HepG2 (cell line): Measurements from ENCODE around the gene RHOG. TPM values are rescaled to one million over a fixed set of nuclear protein-coding genes. Genes with fewer than 3 reads are reported as not detected.

ENCODE experiments used
- AHR ChIP-seq: IDR thresholded peaks from 2 replicates; pipeline ENCODE4 v1.6.1; 2018; ENCODE audit warnings: missing genetic modification reagents, missing compliant biosample characterization
- CBX1 ChIP-seq: IDR thresholded peaks from one replicate; pipeline ENCODE4 v1.6.1; 2016; ENCODE audit warnings: antibody characterized with exemption, low read depth
- CCAR2 ChIP-seq: fragments of 200-400 bp; formaldehyde crosslinking; optimal IDR thresholded peaks from 2 replicates; pipeline ENCODE3; 2018; ENCODE audit warnings: low read depth, mild to moderate bottlenecking, low read length, moderate library complexity
- FLYWCH1 ChIP-seq: sonication (generic); formaldehyde crosslinking; IDR thresholded peaks from 2 replicates; pipeline ENCODE4 v1.8.1; 2023; ENCODE audit warnings: mild to moderate bottlenecking, missing genetic modification reagents
- FOXK1 ChIP-seq: sonication (generic); formaldehyde crosslinking; IDR thresholded peaks from 2 replicates; pipeline ENCODE4 v1.4.0; 2020; ENCODE audit warnings: low read depth, missing genetic modification reagents, borderline replicate concordance
- HIVEP1 ChIP-seq: sonication (generic); formaldehyde crosslinking; IDR thresholded peaks from 2 replicates; pipeline ENCODE4 v1.4.0; 2020; ENCODE audit warnings: mild to moderate bottlenecking, missing genetic modification reagents
- HNF4G ChIP-seq, 2 experiments: sonication (generic) in 1 of 2; formaldehyde crosslinking in 1 of 2; IDR thresholded peaks; 2 replicates each; pipeline versions ENCODE4 v1.4.0 to v1.6.1; 2011 to 2020; ENCODE audit warnings: borderline replicate concordance in 2 of 2, low read depth in 2 of 2, mild to moderate bottlenecking in 2 of 2, low read length in 1 of 2, missing genetic modification reagents in 1 of 2, moderate library complexity in 1 of 2
- KAT7 ChIP-seq: IDR thresholded peaks from 2 replicates; pipeline ENCODE4 v1.6.1; 2018; ENCODE audit warnings: borderline replicate concordance, missing compliant biosample characterization
- KLF12 ChIP-seq: sonication (generic); formaldehyde crosslinking; IDR thresholded peaks from 2 replicates; pipeline ENCODE4 v1.4.0; 2020; ENCODE audit warnings: missing genetic modification reagents, borderline replicate concordance
- LCORL ChIP-seq, 2 experiments: fragments of 450-650 bp in 1 of 2; sonication (generic) in 1 of 2; formaldehyde crosslinking in 1 of 2; IDR thresholded peaks; 2 replicates each; pipeline versions ENCODE4 v1.5.0 to v1.6.1; 2017 to 2020; ENCODE audit warnings: antibody characterized with exemption in 1 of 2, missing genetic modification reagents in 1 of 2
- NR2C2 ChIP-seq: sonication (generic); formaldehyde crosslinking; IDR thresholded peaks from 2 replicates; pipeline ENCODE4 v1.4.0; 2020; ENCODE audit warnings: missing genetic modification reagents, mild to moderate bottlenecking, moderate library complexity, borderline replicate concordance
- RBFOX2 ChIP-seq: fragments of 200-400 bp; formaldehyde crosslinking; IDR thresholded peaks from 2 replicates; pipeline ENCODE4 v1.6.1; 2017; ENCODE audit warnings: low read depth, mild to moderate bottlenecking, low read length
- ZBTB39 ChIP-seq: sonication (generic); formaldehyde crosslinking; IDR thresholded peaks from 2 replicates; pipeline ENCODE4 v1.5.0; 2020; ENCODE audit warnings: missing genetic modification reagents
- ZBTB7B ChIP-seq: sonication (generic); formaldehyde crosslinking; IDR thresholded peaks from 2 replicates; pipeline ENCODE4 v1.4.0; 2020; ENCODE audit warnings: missing genetic modification reagents
- ZNF180 ChIP-seq: sonication (generic); formaldehyde crosslinking; IDR thresholded peaks from 2 replicates; pipeline ENCODE4 v1.4.0; 2020; ENCODE audit warnings: low read depth, missing genetic modification reagents, borderline replicate concordance
- ZNF317 ChIP-seq: sonication (generic); formaldehyde crosslinking; IDR thresholded peaks from 2 replicates; pipeline ENCODE4 v1.5.0; 2020; ENCODE audit warnings: mild to moderate bottlenecking, missing genetic modification reagents
- ZNF343 ChIP-seq: sonication (generic); formaldehyde crosslinking; IDR thresholded peaks from 2 replicates; pipeline ENCODE4 v1.4.0; 2020; ENCODE audit warnings: mild to moderate bottlenecking, missing genetic modification reagents
- ZNF605 ChIP-seq: sonication (generic); formaldehyde crosslinking; IDR thresholded peaks from 2 replicates; pipeline ENCODE4 v1.8.0; 2022; ENCODE audit warnings: mild to moderate bottlenecking, missing genetic modification reagents
- ZNF782 ChIP-seq: sonication (generic); formaldehyde crosslinking; IDR thresholded peaks from 2 replicates; pipeline ENCODE4 v1.4.0; 2020; ENCODE audit warnings: missing genetic modification reagents, mild to moderate bottlenecking, borderline replicate concordance
- polyA plus RNA-seq, 8 experiments: library from polyadenylated mRNA; depleted of rRNA in 3 of 8; stranded (reverse) in 7 of 8; unstranded in 1 of 8; fragments of >200 nt; fragmentation: Illumina TruSeq in 4 of 8; extraction: Trizol in 4 of 8; gene quantifications; 2 replicates each; pipeline versions ENCODE4 v1.2.1 to v1.2.3, GENCODE V29; 2011 to 2016; ENCODE audit warnings: low read depth in 4 of 8, missing spikeins in 1 of 8, mixed read lengths in 1 of 8; ENCODE audit not compliant: insufficient read depth in 1 of 8
- total RNA-seq, 5 experiments: library from RNA; depleted of rRNA; stranded (reverse); fragments of >200 nt; fragmentation: Illumina TruSeq; extraction: Trizol; gene quantifications; 2 replicates each; pipeline ENCODE4 v1.2.3, GENCODE V29; 2016; ENCODE audit warnings: low read depth in 1 of 5
- TF ChIP-seq, protein P1 (sequence below): sonication (generic); formaldehyde crosslinking; IDR thresholded peaks from 2 replicates; pipeline ENCODE4 v1.4.0; 2020; ENCODE audit warnings: missing genetic modification reagents, mild to moderate bottlenecking, borderline replicate concordance
- TF ChIP-seq, protein P2 (sequence below): sonication (generic); formaldehyde crosslinking; conservative IDR thresholded peaks from 2 replicates; pipeline ENCODE4 v1.8.0; 2022; ENCODE audit warnings: mild to moderate bottlenecking, moderate library complexity, missing genetic modification reagents

The RHOG gene
- total and polyA plus RNA-seq, 2 of the 13 experiments (the other 11 are each of a cell fraction or from before 2014, with no cell fraction given) = 7.7 to 23.4 TPM

DNA sequence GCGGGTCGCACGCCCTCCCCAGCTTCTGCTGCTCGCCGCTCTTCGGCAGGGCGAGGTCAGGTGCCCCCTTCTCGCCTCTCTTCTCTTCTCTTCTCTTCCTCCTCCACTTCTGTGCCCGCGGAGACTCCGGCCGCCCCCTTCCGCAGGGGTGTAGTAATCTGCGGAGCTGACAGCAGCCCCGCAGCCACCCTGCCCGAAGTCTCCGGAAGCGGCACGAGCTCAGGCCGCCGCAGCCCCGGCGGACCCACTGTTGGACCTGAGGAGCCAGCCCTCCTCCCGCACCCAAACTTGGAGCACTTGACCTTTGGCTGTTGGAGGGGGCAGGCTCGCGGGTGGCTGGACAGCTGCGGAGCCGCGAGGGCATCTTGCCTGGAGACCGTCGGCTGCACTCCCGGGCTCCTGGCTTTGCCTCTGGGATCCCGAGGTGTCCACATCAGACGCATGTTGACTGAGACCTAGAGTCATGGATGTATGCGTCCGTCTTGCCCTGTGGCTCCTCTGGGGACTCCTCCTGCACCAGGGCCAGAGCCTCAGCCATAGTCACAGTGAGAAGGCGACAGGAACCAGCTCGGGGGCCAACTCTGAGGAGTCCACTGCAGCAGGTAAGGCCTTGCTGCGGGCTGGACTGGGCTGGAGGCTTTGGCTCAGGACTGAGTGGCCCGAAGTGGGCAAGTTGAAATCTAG lies 15.2 kb upstream of the RHOG start (continued):
- TF ChIP-seq FLYWCH1 (0 out of 2 replicates have a peak, but pooled peaks have one; percentile 71), ZNF782 (CRISPR knock-in tag) (0 out of 2 replicates have a peak, but pooled peaks have one; percentile 50), HIVEP1 (CRISPR knock-in tag) (peak; percentile 65; the same call in 1 of the 2 replicates), ZNF180 (CRISPR knock-in tag) (no peak), AHR (CRISPR knock-in tag) (0 out of 2 replicates have a peak, but pooled peaks have one; percentile 39), CCAR2 (no peak), ZNF605 (CRISPR knock-in tag) (peak; percentile 66), CBX1 (no peak), ZBTB7B (CRISPR knock-in tag) (peak; percentile 59; the same call in 1 of the 2 replicates), ZBTB39 (CRISPR knock-in tag) (0 out of 2 replicates have a peak, but pooled peaks have one; percentile 54), LCORL (IDR thresholded peaks at IDR 0.05) (no peak), LCORL (CRISPR knock-in tag; IDR thresholded peaks at IDR 0.05) (peak; percentile 59; the same call in 1 of the 2 replicates), FOXK1 (CRISPR knock-in tag) (0 out of 2 replicates have a peak, but pooled peaks have one; percentile 35), RBFOX2 (peak; percentile 43; the same call in 1 of the 2 replicates), NR2C2 (CRISPR knock-in tag) (peak; percentile 42; the same call in 1 of the 2 replicates), ZNF317 (CRISPR knock-in tag) (peak; percentile 33; the same call in 1 of the 2 replicates), KLF12 (0 out of 2 replicates have a peak, but pooled peaks have one; percentile 5), KAT7 (CRISPR knock-in tag) (0 out of 2 replicates have a peak, but pooled peaks have one; percentile 32), HNF4G (IDR thresholded peaks at IDR 0.05; ENCODE audit: borderline replicate concordance, low read depth, low read length) (peak; percentile 54; the same call in 1 of the 2 replicates), HNF4G (CRISPR knock-in tag; IDR thresholded peaks at IDR 0.05; ENCODE audit: borderline replicate concordance, low read depth) (peak; percentile 24; the same call in 1 of the 2 replicates), ZNF343 (CRISPR knock-in tag) (0 out of 2 replicates have a peak, but pooled peaks have one; percentile 50)
- TF ChIP-seq, protein P1, sequence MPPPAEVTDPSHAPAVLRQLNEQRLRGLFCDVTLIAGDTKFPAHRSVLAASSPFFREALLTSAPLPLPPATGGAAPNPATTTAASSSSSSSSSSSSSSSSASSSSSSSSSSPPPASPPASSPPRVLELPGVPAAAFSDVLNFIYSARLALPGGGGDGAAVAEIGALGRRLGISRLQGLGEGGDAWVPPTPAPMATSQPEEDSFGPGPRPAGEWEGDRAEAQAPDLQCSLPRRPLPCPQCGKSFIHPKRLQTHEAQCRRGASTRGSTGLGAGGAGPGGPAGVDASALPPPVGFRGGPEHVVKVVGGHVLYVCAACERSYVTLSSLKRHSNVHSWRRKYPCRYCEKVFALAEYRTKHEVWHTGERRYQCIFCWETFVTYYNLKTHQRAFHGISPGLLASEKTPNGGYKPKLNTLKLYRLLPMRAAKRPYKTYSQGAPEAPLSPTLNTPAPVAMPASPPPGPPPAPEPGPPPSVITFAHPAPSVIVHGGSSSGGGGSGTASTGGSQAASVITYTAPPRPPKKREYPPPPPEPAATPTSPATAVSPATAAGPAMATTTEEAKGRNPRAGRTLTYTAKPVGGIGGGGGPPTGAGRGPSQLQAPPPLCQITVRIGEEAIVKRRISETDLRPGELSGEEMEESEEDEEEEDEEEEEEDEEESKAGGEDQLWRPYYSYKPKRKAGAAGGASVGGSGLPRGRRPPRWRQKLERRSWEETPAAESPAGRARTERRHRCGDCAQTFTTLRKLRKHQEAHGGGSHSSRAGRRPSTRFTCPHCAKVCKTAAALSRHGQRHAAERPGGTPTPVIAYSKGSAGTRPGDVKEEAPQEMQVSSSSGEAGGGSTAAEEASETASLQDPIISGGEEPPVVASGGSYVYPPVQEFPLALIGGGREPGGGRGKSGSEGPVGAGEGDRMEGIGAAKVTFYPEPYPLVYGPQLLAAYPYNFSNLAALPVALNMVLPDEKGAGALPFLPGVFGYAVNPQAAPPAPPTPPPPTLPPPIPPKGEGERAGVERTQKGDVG (CRISPR knock-in tag) = no peak
- TF ChIP-seq, protein P2, sequence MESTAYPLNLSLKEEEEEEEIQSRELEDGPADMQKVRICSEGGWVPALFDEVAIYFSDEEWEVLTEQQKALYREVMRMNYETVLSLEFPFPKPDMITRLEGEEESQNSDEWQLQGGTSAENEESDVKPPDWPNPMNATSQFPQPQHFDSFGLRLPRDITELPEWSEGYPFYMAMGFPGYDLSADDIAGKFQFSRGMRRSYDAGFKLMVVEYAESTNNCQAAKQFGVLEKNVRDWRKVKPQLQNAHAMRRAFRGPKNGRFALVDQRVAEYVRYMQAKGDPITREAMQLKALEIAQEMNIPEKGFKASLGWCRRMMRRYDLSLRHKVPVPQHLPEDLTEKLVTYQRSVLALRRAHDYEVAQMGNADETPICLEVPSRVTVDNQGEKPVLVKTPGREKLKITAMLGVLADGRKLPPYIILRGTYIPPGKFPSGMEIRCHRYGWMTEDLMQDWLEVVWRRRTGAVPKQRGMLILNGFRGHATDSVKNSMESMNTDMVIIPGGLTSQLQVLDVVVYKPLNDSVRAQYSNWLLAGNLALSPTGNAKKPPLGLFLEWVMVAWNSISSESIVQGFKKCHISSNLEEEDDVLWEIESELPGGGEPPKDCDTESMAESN = 0 out of 2 replicates have a peak, but pooled peaks have one; percentile 83
